Thymus (tissue), 11 donors: ENCODE measurements around the gene SI. TPM values are rescaled to one million over a fixed set of nuclear protein-coding genes. Genes with fewer than 3 reads are reported as not detected.
"Not testable (repeated sequence)": the region's sequence is repeated elsewhere in the genome, so short reads cannot be mapped to it uniquely, and the experiment has no call there.

Source experiments
- DNase-seq, 9 donors: peaks; one replicate each; pipeline ENCODE4 v3.0.0-alpha.2; 2013; ENCODE audit warnings: low spot score in 9 of 9, low read depth in 6 of 9, missing footprints in 1 of 9
- H3K27ac ChIP-seq, 2 donors: one replicate each; pipeline ENCODE4 v1.5.1; 2013; ENCODE audit warnings: control low read depth in 1 of 2, low read depth in 1 of 2, low read length in 1 of 2, mild to moderate bottlenecking in 1 of 2, moderate library complexity in 1 of 2
- H3K27me3 ChIP-seq, 2 donors: one replicate each; pipeline ENCODE4 v1.5.1; 2013; ENCODE audit warnings: low read length in 1 of 2; ENCODE audit not compliant: control insufficient read depth in 2 of 2, insufficient read depth in 1 of 2
- H3K36me3 ChIP-seq, 2 donors: one replicate each; pipeline ENCODE4 v1.5.1; 2013; ENCODE audit warnings: low read length in 1 of 2, mild to moderate bottlenecking in 1 of 2, moderate library complexity in 1 of 2; ENCODE audit not compliant: control insufficient read depth in 2 of 2, insufficient read depth in 2 of 2
- H3K4me1 ChIP-seq, 2 donors: one replicate each; pipeline ENCODE4 v1.5.1; 2013; ENCODE audit warnings: low read length in 2 of 2; ENCODE audit not compliant: control insufficient read depth in 2 of 2, insufficient read depth in 2 of 2
- H3K4me3 ChIP-seq, 2 donors: one replicate each; pipeline ENCODE4 v1.5.1; 2013; ENCODE audit warnings: low read length in 2 of 2, control low read depth in 1 of 2, mild to moderate bottlenecking in 1 of 2
- H3K9me3 ChIP-seq, 2 donors: one replicate each; pipeline ENCODE4 v1.5.1; 2013; ENCODE audit warnings: low read length in 1 of 2, mild to moderate bottlenecking in 1 of 2; ENCODE audit not compliant: control insufficient read depth in 2 of 2, insufficient read depth in 1 of 2
- WGBS: extraction: QIAGEN DNeasy Blood & Tissue Kit; methylation state at CpG from one replicate; pipeline ENCODE4 v1.1.7; 2013; 5-methylcytosine and 5-hydroxymethylcytosine counted together
- polyA plus RNA-seq: library from polyadenylated mRNA; stranded (reverse); fragments of 200-250 nt; gene quantifications from one replicate; pipeline ENCODE4 v1.2.3, GENCODE V29; 2013
- total RNA-seq: library from RNA; stranded (reverse); fragments of 120-200 nt; gene quantifications from one replicate; pipeline ENCODE4 v1.2.4, GENCODE V29; 2013
- donor health status: healthy.

Gene SI
- total and polyA plus RNA-seq, 2 donors: 0.02 to 0.05 TPM

DNA sequence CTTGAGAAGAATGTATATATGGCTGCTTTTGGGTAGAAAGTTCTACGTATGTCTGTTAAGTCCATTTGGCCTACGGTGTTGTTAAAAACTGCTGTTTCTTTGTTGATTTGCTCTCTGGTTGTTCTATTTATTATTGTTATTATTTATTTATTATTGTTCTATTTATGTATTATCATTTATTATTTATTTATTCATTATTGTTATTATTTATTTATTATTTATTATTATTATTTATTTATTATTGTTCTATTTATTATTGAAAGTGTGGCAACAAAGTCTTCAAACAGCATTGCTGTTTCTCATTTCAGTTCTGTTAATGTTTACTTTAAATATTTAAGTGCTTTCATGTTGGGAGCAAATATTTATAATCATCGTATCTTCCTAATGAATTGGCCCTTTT, 66.7 kb downstream of the SI start:
- no peaks in the 10 kb centered on the region for H3K27me3 ChIP-seq
- H3K27ac ChIP-seq: no peak overlapping the region
- DNase-seq: no peak
- 95% methylated on average over 3 of the region's 3 CpGs for WGBS
- H3K4me3 ChIP-seq: no peak overlapping the region
- no peaks in the 10 kb centered on the region for H3K9me3 ChIP-seq
- H3K4me1 ChIP-seq: no peaks in the 10 kb centered on the region
- H3K36me3 ChIP-seq: no peaks in the 10 kb centered on the region

- Histone ChIP-seq H3K4me3 (no peak overlapping the region), H3K27me3 (no peaks in the 10 kb centered on the region), H3K9me3 (no peaks in the 10 kb centered on the region), H3K36me3 (no peaks in the 10 kb centered on the region), H3K27ac (no peak overlapping the region), H3K4me1 (no peaks in the 10 kb centered on the region)
- 89% methylated on average over 1 of the region's 1 CpG for WGBS
- DNase-seq: no peak
These were observed 93.3 kb downstream of the SI start for GRCh38 chr3:164984947-164985346.

DNA sequence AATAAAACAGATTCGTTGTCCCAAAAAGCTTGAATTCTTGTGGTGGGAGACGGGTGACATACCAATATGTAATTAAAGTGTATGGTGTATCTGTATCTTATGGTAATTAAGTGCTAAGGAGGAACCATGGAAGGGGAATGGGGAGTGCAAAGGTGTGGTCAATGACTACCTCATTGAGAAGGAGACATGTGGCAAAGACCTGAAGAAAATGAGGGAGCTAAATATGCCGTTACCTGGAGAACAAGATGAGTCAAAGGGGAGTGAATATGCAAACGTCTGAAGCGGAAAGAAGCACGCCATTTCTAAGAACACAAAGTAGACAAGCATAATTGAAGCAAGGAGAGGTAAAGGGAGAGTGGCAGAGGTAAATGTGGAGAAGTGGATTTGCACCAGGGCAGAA, 115.7 kb downstream of the SI start:
- no peak overlapping the region for H3K4me3 ChIP-seq
- H3K4me1 ChIP-seq: no peaks in the 10 kb centered on the region
- H3K27ac ChIP-seq: no peak overlapping the region
- WGBS: 93% methylated on average over 6 of the region's 6 CpGs
- H3K27me3 ChIP-seq: no peaks in the 10 kb centered on the region
- no peak for DNase-seq
- no peaks in the 10 kb centered on the region for H3K9me3 ChIP-seq
- no peaks in the 10 kb centered on the region for H3K36me3 ChIP-seq

DNA sequence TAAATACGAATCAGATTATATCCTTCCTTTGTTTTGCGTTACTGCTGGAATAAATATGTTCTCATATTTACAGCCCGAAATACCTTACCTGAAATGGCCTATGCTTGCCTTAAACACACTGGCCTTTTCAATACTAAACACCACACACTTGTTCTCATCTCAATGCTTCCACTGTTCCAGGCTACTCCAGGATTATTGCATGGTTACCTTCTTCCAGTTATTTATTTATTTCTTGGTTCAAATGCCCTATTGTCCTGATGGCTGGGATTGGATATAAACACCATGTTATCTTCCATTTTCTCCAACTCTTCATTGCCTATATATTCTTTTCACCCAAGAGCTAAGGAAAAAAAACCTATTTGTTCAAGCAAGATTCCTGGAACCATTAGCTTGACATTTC, 125.3 kb downstream of the SI start:
- H3K27ac ChIP-seq: no peak overlapping the region
- DNase-seq: no peak
- WGBS: 89% methylated on average over 3 of the region's 3 CpGs
- no peaks in the 10 kb centered on the region for H3K27me3 ChIP-seq
- no peak overlapping the region for H3K4me3 ChIP-seq
- H3K36me3 ChIP-seq: no peaks in the 10 kb centered on the region
- H3K9me3 ChIP-seq: no peaks in the 10 kb centered on the region
- H3K4me1 ChIP-seq: no peaks in the 10 kb centered on the region

DNA sequence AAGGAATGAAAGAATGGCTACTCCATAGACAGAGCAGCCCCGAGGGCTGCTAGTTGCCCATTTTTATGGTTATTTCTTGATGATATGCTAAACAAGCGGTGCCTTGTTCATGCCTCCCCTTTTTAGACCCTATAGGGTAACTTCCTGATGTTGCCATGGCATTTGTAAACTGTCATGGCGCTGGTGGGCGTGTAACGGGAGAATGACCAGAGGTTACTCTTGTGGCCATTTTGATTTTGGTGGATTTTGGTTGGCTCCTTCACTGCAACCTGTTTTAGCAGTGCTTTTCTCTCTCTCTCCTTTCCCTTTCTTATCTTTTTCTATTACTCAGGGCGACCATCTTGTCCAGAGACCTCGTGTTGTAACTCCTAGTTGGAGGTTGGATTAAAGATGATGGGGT, 126.9 kb downstream of the SI start:
- not testable (repeated sequence) for H3K4me3 ChIP-seq, DNase-seq, H3K27ac ChIP-seq, H3K27me3 ChIP-seq, H3K36me3 ChIP-seq, H3K4me1 ChIP-seq
- peaks cover 0 to 11% of the 10 kb centered on the region in 2 donors for H3K9me3 ChIP-seq
- WGBS: 91% methylated on average over 7 of the region's 7 CpGs

DNA sequence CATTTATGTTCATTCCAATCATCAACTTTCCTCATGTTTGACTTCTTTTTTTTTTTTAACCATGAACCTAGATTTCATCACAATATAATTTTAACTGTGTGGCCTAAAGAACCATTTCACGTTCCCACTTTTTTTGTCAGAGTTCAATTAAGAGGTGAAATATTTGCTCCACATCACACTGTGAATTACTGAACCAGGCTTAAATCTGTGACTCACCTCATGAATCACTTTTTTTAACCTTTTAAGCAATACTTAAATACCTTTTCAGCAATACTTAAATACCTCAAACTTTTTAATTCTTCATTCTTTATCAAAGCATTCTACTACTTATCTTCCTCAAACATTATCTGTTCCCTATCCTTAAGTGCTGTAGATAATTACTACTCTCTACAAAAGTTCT, 137.6 kb downstream of the SI start:
- no peak for DNase-seq
- 80% methylated on average over 1 of the region's 1 CpG for WGBS
- H3K36me3 ChIP-seq: no peaks in the 10 kb centered on the region

GRCh38 chr3:164929642-164930041, 148.7 kb downstream of the SI start:
- H3K27ac ChIP-seq: no peak overlapping the region
- no peaks in the 10 kb centered on the region for H3K27me3 ChIP-seq
- no peak overlapping the region for H3K4me3 ChIP-seq
- DNase-seq: no peak
- H3K4me1 ChIP-seq: no peaks in the 10 kb centered on the region
- no peaks in the 10 kb centered on the region for H3K36me3 ChIP-seq
- WGBS: 40% methylated on average over 2 of the region's 2 CpGs
- H3K9me3 ChIP-seq: peaks cover 0 to 10% of the 10 kb centered on the region in 2 donors

More for the DNA sequence above, 137.6 kb downstream of the SI start:
- no peak overlapping the region for H3K27ac ChIP-seq
- H3K4me1 ChIP-seq: no peaks in the 10 kb centered on the region
- no peaks in the 10 kb centered on the region for H3K9me3 ChIP-seq
- no peaks in the 10 kb centered on the region for H3K27me3 ChIP-seq
- no peak overlapping the region for H3K4me3 ChIP-seq

Other genes starting within 250 kb of the SI start
- gene SLITRK3, start 117.9 kb upstream of the SI start, total RNA-seq: 0.14 TPM
- under 0.01 TPM for gene SLITRK3, start 117.9 kb upstream of the SI start, polyA plus RNA-seq